ENCODE measurements around the gene NOL12.

Gene NOL12

DNA sequence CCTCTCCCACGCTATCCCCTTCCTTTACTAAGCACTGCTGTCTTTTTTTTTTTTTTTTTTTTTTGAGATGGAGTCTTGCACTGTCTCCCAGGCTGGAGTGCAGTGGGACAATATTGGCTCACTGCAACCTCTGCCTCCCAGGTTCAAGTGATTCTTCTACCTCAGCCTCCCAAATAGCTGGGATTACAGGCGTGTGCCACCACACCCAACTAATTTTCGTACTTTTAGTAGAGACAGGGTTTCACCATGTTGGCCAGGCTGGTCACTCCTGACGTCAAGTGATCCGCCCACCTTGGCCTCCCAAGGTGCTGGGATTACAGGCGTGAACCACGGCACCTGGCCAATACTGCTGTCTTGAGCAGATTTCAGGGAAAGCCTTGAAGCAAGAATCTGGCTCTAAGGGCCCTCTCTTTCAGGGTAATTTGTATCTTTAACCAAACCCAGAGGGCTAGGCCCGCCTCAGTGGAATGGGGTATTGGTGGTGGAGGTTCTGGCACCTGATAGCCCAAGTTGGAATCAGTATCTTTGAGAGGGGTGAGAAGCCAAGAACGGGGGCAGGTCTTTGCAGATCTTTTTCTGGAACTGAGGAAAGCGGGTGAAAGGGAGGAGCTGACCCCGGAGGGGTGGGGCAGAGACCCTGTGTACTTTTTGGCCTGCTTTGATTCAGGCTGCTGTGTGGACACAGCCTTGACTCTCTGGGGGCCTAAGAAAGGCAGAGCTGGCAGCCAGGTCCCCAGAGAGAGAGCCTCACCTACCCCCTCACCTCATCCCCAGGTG is 47.7 kb downstream of the NOL12 start:
- no peak overlapping the region for H3K27ac ChIP-seq (ENCODE audit: insufficient read depth in 1 of 2, low read depth in 1 of 2, low read length in 2 of 2, poor library complexity in 1 of 2, severe bottlenecking in 2 of 2)
- H3K9me3 ChIP-seq (ENCODE audit: control extremely low read depth in 1 of 5, control insufficient read depth in 4 of 5, insufficient read depth in 2 of 5, low read depth in 1 of 5, low read length in 4 of 5), result no peaks in the 10 kb centered on the region
- DNase-seq, result no peak
- ChIA-PET CTCF (interaction anchor here (0.7 to 1.2 kb wide), 4 partner anchors 17 to 75 kb away, joined by 3 to 4 read pairs (median 4); partner anchors contain the start of gene PDXP), POLR2A (no interaction called here)
- H3K4me3 ChIP-seq (ENCODE audit: control insufficient read depth in 1 of 7, extremely low read depth in 1 of 7, insufficient read depth in 4 of 7, low read depth in 2 of 7, low read length in 6 of 7), result no peak overlapping the region
- 98% methylated on average over 10 of the region's 11 CpGs for WGBS (ENCODE audit: insufficient coverage)
- H3K4me1 ChIP-seq (ENCODE audit: control extremely low read depth in 1 of 4, control insufficient read depth in 4 of 4, insufficient read depth in 4 of 4, low read length in 3 of 4), result peaks cover 0 to 29% (median 17%) of the 10 kb centered on the region in 4 experiments
- H3K27me3 ChIP-seq (replicated peaks in 2 of 5; ENCODE audit: control insufficient read depth in 4 of 5, insufficient read depth in 5 of 5, low read length in 4 of 5), result no peaks in the 10 kb centered on the region
- H3K36me3 ChIP-seq (ENCODE audit: control insufficient read depth in 4 of 4, insufficient read depth in 4 of 4, low read length in 3 of 4), result no peaks in the 10 kb centered on the region

DNA sequence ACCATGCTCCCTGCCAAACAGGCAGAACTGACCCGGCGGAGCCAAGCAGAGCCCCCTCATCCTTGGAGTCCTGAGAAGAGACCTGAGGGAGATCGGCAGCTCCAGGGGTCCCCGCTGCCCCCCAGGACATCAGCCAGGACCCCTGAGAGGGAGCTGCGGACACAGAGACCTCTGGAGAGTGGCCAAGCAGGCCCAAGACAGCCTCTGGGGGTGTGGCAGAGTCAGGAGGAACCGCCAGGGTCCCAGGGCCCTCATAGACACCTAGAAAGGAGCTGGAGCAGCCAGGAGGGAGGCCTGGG is 48.2 kb downstream of the NOL12 start:
- ChIA-PET POLR2A (no interaction called here), CTCF (interaction anchor here (1.2 to 1.4 kb wide), 2 partner anchors 71 to 76 kb away, joined by 3 read pairs; partner anchors contain the start of gene PDXP)
- H3K36me3 ChIP-seq (ENCODE audit: control insufficient read depth in 4 of 4, insufficient read depth in 4 of 4, low read length in 3 of 4), result no peaks in the 10 kb centered on the region
- H3K4me1 ChIP-seq (ENCODE audit: control extremely low read depth in 1 of 4, control insufficient read depth in 4 of 4, insufficient read depth in 4 of 4, low read length in 3 of 4), result peaks cover 0 to 24% (median 18%) of the 10 kb centered on the region in 4 experiments
- WGBS (ENCODE audit: insufficient coverage), result 97% methylated on average over 4 of the region's 6 CpGs
- no peak for DNase-seq
- no peaks in the 10 kb centered on the region for H3K9me3 ChIP-seq (ENCODE audit: control extremely low read depth in 1 of 5, control insufficient read depth in 4 of 5, insufficient read depth in 2 of 5, low read depth in 1 of 5, low read length in 4 of 5)
- H3K4me3 ChIP-seq (ENCODE audit: control insufficient read depth in 1 of 7, extremely low read depth in 1 of 7, insufficient read depth in 4 of 7, low read depth in 2 of 7, low read length in 6 of 7), result no peak overlapping the region
- no peak overlapping the region for H3K27ac ChIP-seq (ENCODE audit: insufficient read depth in 1 of 2, low read depth in 1 of 2, low read length in 2 of 2, poor library complexity in 1 of 2, severe bottlenecking in 2 of 2)
- no peaks in the 10 kb centered on the region for H3K27me3 ChIP-seq (replicated peaks in 2 of 5; ENCODE audit: control insufficient read depth in 4 of 5, insufficient read depth in 5 of 5, low read length in 4 of 5)

DNA sequence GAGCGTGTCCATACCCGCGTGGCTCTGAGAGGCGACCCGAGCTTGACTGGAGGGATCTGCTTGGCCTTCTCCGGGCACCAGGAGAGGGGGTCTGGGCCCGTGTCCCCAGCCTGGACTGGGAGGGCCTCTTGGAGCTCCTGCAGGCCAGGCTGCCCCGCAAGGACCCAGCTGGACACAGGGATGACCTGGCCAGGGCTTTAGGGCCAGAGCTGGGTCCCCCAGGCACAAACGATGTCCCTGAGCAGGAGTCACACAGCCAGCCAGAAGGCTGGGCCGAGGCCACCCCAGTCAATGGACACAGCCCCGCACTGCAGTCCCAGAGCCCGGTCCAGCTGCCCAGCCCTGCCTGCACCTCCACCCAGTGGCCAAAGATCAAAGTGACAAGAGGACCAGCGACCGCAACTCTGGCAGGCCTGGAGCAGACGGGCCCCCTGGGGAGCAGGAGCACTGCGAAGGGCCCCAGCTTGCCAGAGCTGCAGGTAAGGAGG is 48.9 kb downstream of the NOL12 start:
- H3K9me3 ChIP-seq (ENCODE audit: control extremely low read depth in 1 of 5, control insufficient read depth in 4 of 5, insufficient read depth in 2 of 5, low read depth in 1 of 5, low read length in 4 of 5), result no peaks in the 10 kb centered on the region
- POLR2A ChIA-PET, result no interaction called here
- 98% methylated on average over 14 of the region's 16 CpGs for WGBS (ENCODE audit: insufficient coverage)
- H3K27ac ChIP-seq (ENCODE audit: insufficient read depth in 1 of 2, low read depth in 1 of 2, low read length in 2 of 2, poor library complexity in 1 of 2, severe bottlenecking in 2 of 2), result no peak overlapping the region
- H3K27me3 ChIP-seq (replicated peaks in 2 of 5; ENCODE audit: control insufficient read depth in 4 of 5, insufficient read depth in 5 of 5, low read length in 4 of 5), result no peaks in the 10 kb centered on the region
- H3K4me1 ChIP-seq (ENCODE audit: control extremely low read depth in 1 of 4, control insufficient read depth in 4 of 4, insufficient read depth in 4 of 4, low read length in 3 of 4), result peaks cover 0 to 25% (median 23%) of the 10 kb centered on the region in 4 experiments
- no peak for DNase-seq
- no peaks in the 10 kb centered on the region for H3K36me3 ChIP-seq (ENCODE audit: control insufficient read depth in 4 of 4, insufficient read depth in 4 of 4, low read length in 3 of 4)
- H3K4me3 ChIP-seq (ENCODE audit: control insufficient read depth in 1 of 7, extremely low read depth in 1 of 7, insufficient read depth in 4 of 7, low read depth in 2 of 7, low read length in 6 of 7), result no peak overlapping the region
- CTCF ChIA-PET, result interaction anchor here (0.7 to 1.4 kb wide), 4 partner anchors 15 to 171 kb away, joined by 3 read pairs; partner anchors contain the start of gene PDXP

DNA sequence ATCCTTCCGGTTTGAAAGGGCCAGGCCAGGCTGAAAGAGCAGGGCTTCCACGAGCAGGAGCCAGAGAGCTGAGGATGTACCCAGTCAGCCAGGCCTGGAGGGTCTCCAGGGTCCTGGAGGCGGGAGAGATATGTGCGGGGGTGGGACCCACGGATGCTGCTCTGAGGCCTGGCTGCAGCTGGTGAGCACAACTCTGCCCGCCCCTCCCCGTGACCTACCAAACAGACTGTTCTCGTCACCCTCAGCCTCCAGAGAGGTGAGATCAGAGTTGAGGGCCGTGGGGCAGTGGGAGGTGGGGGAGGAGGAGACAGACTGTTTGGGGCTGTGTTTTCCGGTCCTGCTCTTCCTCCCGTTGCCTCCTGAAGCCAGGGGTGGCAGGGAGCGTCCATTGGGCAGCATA is 52.9 kb downstream of the NOL12 start:
- CTCF ChIA-PET, result no interaction called here
- POLR2A ChIA-PET, result no interaction called here
- 96% methylated on average over 4 of the region's 12 CpGs for WGBS (ENCODE audit: insufficient coverage)
- H3K4me1 ChIP-seq (ENCODE audit: control extremely low read depth in 1 of 4, control insufficient read depth in 4 of 4, insufficient read depth in 4 of 4, low read length in 3 of 4), result peaks cover 0 to 35% (median 15%) of the 10 kb centered on the region in 4 experiments
- H3K36me3 ChIP-seq (ENCODE audit: control insufficient read depth in 4 of 4, insufficient read depth in 4 of 4, low read length in 3 of 4), result no peaks in the 10 kb centered on the region
- no peaks in the 10 kb centered on the region for H3K27me3 ChIP-seq (replicated peaks in 2 of 5; ENCODE audit: control insufficient read depth in 4 of 5, insufficient read depth in 5 of 5, low read length in 4 of 5)
- no peak overlapping the region for H3K4me3 ChIP-seq (ENCODE audit: control insufficient read depth in 1 of 7, extremely low read depth in 1 of 7, insufficient read depth in 4 of 7, low read depth in 2 of 7, low read length in 6 of 7)
- no peaks in the 10 kb centered on the region for H3K9me3 ChIP-seq (ENCODE audit: control extremely low read depth in 1 of 5, control insufficient read depth in 4 of 5, insufficient read depth in 2 of 5, low read depth in 1 of 5, low read length in 4 of 5)
- no peak overlapping the region for H3K27ac ChIP-seq (ENCODE audit: insufficient read depth in 1 of 2, low read depth in 1 of 2, low read length in 2 of 2, poor library complexity in 1 of 2, severe bottlenecking in 2 of 2)
- DNase-seq, result no peak

DNA sequence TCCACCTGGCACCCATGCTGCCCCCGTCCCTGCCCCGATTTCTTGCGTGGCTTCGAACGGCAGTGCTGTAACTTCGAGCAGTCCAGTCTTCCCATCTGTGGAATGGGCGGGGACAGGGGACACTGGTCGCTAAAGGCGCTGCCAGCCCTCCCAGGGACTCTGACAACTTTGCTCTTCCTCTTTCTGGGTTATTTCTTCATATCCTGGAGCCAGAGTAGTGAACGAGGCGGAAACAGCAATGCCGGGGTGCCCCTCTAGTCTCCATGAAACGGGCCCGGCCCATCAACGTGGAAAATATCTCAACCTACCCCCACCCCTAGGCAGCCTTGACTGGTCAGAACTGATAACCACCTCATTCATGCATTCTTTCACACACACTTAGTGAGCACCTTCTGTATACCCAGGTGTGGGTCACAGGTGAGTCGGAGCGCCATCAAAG is 53.5 kb downstream of the NOL12 start:
- 68% methylated on average over 10 of the region's 17 CpGs for WGBS (ENCODE audit: insufficient coverage)

DNA sequence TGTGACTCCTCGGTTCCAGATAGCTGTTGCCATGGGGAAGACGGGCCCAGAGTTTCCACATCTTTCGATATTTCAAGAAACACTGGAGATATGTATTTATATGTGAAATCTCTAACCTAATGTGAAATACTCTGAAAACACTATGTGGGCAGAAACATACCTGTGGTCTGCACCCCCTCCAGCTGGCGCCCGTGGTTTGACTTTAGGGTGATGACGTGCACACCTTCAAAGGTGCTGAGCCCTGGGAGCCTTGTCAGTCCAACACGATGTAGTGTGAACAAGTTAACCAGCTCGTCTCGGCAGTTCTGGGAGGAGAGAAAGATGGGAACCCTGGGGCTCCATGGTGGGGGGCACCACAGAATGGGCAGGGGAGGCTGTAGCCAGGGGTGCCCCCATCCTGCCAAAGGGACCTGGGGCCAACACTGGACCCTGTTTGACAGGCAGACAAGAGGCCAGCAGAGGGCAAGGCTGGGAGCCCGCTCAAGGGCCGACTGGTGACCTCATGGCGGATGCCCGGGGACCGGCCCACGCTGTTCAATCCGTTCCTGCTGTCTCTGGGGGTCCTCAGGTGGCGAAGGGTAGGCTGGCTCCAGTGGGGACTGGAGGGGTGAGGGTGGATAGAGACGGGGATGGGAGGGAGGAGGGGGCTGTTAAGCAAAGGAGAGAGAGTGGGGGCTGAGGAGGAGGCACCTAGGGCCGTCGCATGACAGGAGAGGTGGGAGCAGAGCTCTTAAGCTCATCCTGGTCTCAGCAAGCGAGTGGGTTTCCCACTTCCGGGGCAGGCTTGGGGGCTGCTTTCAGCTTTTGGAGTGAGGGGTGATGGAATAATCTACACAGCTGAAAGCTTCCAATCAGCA is 54.5 kb downstream of the NOL12 start:
- no peak for DNase-seq
- no peaks in the 10 kb centered on the region for H3K27me3 ChIP-seq (replicated peaks in 2 of 5; ENCODE audit: control insufficient read depth in 4 of 5, insufficient read depth in 5 of 5, low read length in 4 of 5)
- ChIA-PET POLR2A (interaction anchor here (0.6 kb wide), 1 partner anchor 12 kb away, joined by 10 read pairs; no protein-coding TSS in a partner anchor), CTCF (interaction anchor here (0.7 to 1.2 kb wide), 4 partner anchors 8 to 98 kb away, joined by 3 read pairs; no protein-coding TSS in a partner anchor)
- no peaks in the 10 kb centered on the region for H3K36me3 ChIP-seq (ENCODE audit: control insufficient read depth in 4 of 4, insufficient read depth in 4 of 4, low read length in 3 of 4)
- no peak overlapping the region for H3K27ac ChIP-seq (ENCODE audit: insufficient read depth in 1 of 2, low read depth in 1 of 2, low read length in 2 of 2, poor library complexity in 1 of 2, severe bottlenecking in 2 of 2)
- H3K9me3 ChIP-seq (ENCODE audit: control extremely low read depth in 1 of 5, control insufficient read depth in 4 of 5, insufficient read depth in 2 of 5, low read depth in 1 of 5, low read length in 4 of 5), result no peaks in the 10 kb centered on the region
- WGBS (ENCODE audit: insufficient coverage), result 91% methylated on average over 18 of the region's 22 CpGs
- H3K4me1 ChIP-seq (ENCODE audit: control extremely low read depth in 1 of 4, control insufficient read depth in 4 of 4, insufficient read depth in 4 of 4, low read length in 3 of 4), result peaks cover 0 to 35% (median 21%) of the 10 kb centered on the region in 4 experiments
- no peak overlapping the region for H3K4me3 ChIP-seq (ENCODE audit: control insufficient read depth in 1 of 7, extremely low read depth in 1 of 7, insufficient read depth in 4 of 7, low read depth in 2 of 7, low read length in 6 of 7)

More for the DNA sequence above, 53.5 kb downstream of the NOL12 start:
- no peaks in the 10 kb centered on the region for H3K27me3 ChIP-seq (replicated peaks in 2 of 5; ENCODE audit: control insufficient read depth in 4 of 5, insufficient read depth in 5 of 5, low read length in 4 of 5)
- H3K9me3 ChIP-seq (ENCODE audit: control extremely low read depth in 1 of 5, control insufficient read depth in 4 of 5, insufficient read depth in 2 of 5, low read depth in 1 of 5, low read length in 4 of 5), result no peaks in the 10 kb centered on the region
- ChIA-PET CTCF (interaction anchor here (0.5 kb wide), 1 partner anchor 9 kb away, joined by 3 read pairs; no protein-coding TSS in a partner anchor), POLR2A (no interaction called here)
- H3K4me3 ChIP-seq (ENCODE audit: control insufficient read depth in 1 of 7, extremely low read depth in 1 of 7, insufficient read depth in 4 of 7, low read depth in 2 of 7, low read length in 6 of 7), result no peak overlapping the region
- no peaks in the 10 kb centered on the region for H3K36me3 ChIP-seq (ENCODE audit: control insufficient read depth in 4 of 4, insufficient read depth in 4 of 4, low read length in 3 of 4)
- H3K27ac ChIP-seq (ENCODE audit: insufficient read depth in 1 of 2, low read depth in 1 of 2, low read length in 2 of 2, poor library complexity in 1 of 2, severe bottlenecking in 2 of 2), result no peak overlapping the region
- peak in 2 of 3 donors; percentile 44 to 50 for DNase-seq
- H3K4me1 ChIP-seq (ENCODE audit: control extremely low read depth in 1 of 4, control insufficient read depth in 4 of 4, insufficient read depth in 4 of 4, low read length in 3 of 4), result peaks cover 0 to 35% (median 15%) of the 10 kb centered on the region in 4 experiments
